Smooth muscle cell (in vitro differentiated cells): ENCODE measurements around the gene NFASC. TPM values are rescaled to one million over a fixed set of nuclear protein-coding genes. Genes with fewer than 3 reads are reported as not detected.

Experiments
- DNase-seq: peaks from one replicate; lab custom pipeline; 2025; ENCODE audit not compliant: unreplicated experiment; lab: John Stamatoyannopoulos, UW
- H2AFZ ChIP-seq: fragments of 200-600 bp; sonication (generic); 2 replicates; pipeline ENCODE4 v1.6.0; 2016; ENCODE audit warnings: antibody characterized with exemption, low read depth, mild to moderate bottlenecking
- H3F3A ChIP-seq: fragments of 200-600 bp; sonication (generic); 2 replicates; pipeline ENCODE4 v1.6.0; 2017; ENCODE audit warnings: antibody characterized with exemption, low read depth
- H3K27ac ChIP-seq: fragments of 200-600 bp; sonication (generic); 2 replicates; pipeline ENCODE4 v1.5.1; 2016; ENCODE audit warnings: low read depth, mild to moderate bottlenecking
- H3K27me3 ChIP-seq: fragments of 200-600 bp; sonication (generic); 2 replicates; pipeline ENCODE4 v1.6.1; 2016; ENCODE audit warnings: low read depth, mild to moderate bottlenecking
- H3K36me3 ChIP-seq: fragments of 200-600 bp; sonication (generic); 2 replicates; pipeline ENCODE4 v1.5.1; 2016; ENCODE audit warnings: low read depth
- H3K4me1 ChIP-seq: fragments of 200-600 bp; sonication (generic); 2 replicates; pipeline ENCODE4 v1.5.1; 2016; ENCODE audit warnings: low read depth
- H3K4me2 ChIP-seq: fragments of 200-600 bp; sonication (generic); 2 replicates; pipeline ENCODE4 v1.6.0; 2016; ENCODE audit warnings: mild to moderate bottlenecking
- H3K4me3 ChIP-seq: fragments of 200-600 bp; sonication (generic); 2 replicates; pipeline ENCODE4 v1.5.1; 2016; ENCODE audit warnings: mild to moderate bottlenecking
- H3K79me2 ChIP-seq: fragments of 200-600 bp; sonication (generic); 2 replicates; pipeline ENCODE4 v1.6.0; 2016; ENCODE audit warnings: low read depth, mild to moderate bottlenecking
- H3K9ac ChIP-seq: fragments of 200-600 bp; sonication (generic); 2 replicates; pipeline ENCODE4 v1.6.0; 2016; ENCODE audit warnings: low read depth
- H3K9me3 ChIP-seq: fragments of 200-600 bp; sonication (generic); replicated peaks from 2 replicates; pipeline ENCODE4 v1.5.1; 2016; ENCODE audit warnings: low read depth
- H4K20me1 ChIP-seq: fragments of 200-600 bp; sonication (generic); 2 replicates; pipeline ENCODE4 v1.6.0; 2016; ENCODE audit warnings: low read depth
- WGBS: methylation state at CpG from one replicate; pipeline ENCODE4 v1.1.7; 2016; ENCODE audit warnings: low lambda C conversion rate; 5-methylcytosine and 5-hydroxymethylcytosine counted together
- polyA plus RNA-seq: library from polyadenylated mRNA; unstranded; fragments of >200 nt; fragmentation: Nextera tagmentation; extraction: Ambion mirVana; gene quantifications from 2 replicates; pipeline ENCODE4 v1.2.1, GENCODE V29; 2016
- total RNA-seq: library from RNA; depleted of rRNA; stranded (reverse); fragments of >200 nt; gene quantifications from 2 replicates; pipeline ENCODE4 v1.2.3, GENCODE V29; 2014
- TF ChIP-seq, protein P1 (sequence below): fragments of 200-600 bp; sonication (generic); IDR thresholded peaks from 2 replicates; pipeline ENCODE4 v1.5.1; 2017; ENCODE audit warnings: borderline replicate concordance, mild to moderate bottlenecking, antibody characterized with exemption; ENCODE audit not compliant: insufficient read depth, poor library complexity, severe bottlenecking

The NFASC gene
- total and polyA plus RNA-seq, 2 experiments from 2014 or later = 0.09 to 0.63 TPM

GRCh38 chr1:205030896-205031295 is 160.2 kb downstream of the NFASC start:
- H3K9ac ChIP-seq = no peak overlapping the region
- DNase-seq = no peak
- H3K9me3 ChIP-seq = no peaks in the 10 kb centered on the region
- H4K20me1 ChIP-seq = no peaks in the 10 kb centered on the region
- no peak overlapping the region for H3K4me2 ChIP-seq
- 75% methylated on average over 9 of the region's 11 CpGs for WGBS
- no peak overlapping the region for H3K4me3 ChIP-seq
- no peaks in the 10 kb centered on the region for H3K36me3 ChIP-seq
- H3K27me3 ChIP-seq = peaks cover 36% of the 10 kb centered on the region
- TF ChIP-seq, protein P1, sequence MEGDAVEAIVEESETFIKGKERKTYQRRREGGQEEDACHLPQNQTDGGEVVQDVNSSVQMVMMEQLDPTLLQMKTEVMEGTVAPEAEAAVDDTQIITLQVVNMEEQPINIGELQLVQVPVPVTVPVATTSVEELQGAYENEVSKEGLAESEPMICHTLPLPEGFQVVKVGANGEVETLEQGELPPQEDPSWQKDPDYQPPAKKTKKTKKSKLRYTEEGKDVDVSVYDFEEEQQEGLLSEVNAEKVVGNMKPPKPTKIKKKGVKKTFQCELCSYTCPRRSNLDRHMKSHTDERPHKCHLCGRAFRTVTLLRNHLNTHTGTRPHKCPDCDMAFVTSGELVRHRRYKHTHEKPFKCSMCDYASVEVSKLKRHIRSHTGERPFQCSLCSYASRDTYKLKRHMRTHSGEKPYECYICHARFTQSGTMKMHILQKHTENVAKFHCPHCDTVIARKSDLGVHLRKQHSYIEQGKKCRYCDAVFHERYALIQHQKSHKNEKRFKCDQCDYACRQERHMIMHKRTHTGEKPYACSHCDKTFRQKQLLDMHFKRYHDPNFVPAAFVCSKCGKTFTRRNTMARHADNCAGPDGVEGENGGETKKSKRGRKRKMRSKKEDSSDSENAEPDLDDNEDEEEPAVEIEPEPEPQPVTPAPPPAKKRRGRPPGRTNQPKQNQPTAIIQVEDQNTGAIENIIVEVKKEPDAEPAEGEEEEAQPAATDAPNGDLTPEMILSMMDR = no peak
- no peak overlapping the region for H2AFZ ChIP-seq
- H3K79me2 ChIP-seq = no peaks in the 10 kb centered on the region
- H3K27ac ChIP-seq = no peak overlapping the region
- no peaks in the 10 kb centered on the region for H3F3A ChIP-seq
- peaks cover 36% of the 10 kb centered on the region for H3K4me1 ChIP-seq

- H3K9me3 ChIP-seq = no peaks in the 10 kb centered on the region
- 84% methylated on average over 7 of the region's 7 CpGs for WGBS
- no peak overlapping the region for H3K4me3 ChIP-seq
- H2AFZ ChIP-seq = no peak overlapping the region
- no peak overlapping the region for H3K9ac ChIP-seq
- H3K36me3 ChIP-seq = no peaks in the 10 kb centered on the region
- no peaks in the 10 kb centered on the region for H4K20me1 ChIP-seq
- H3K79me2 ChIP-seq = no peaks in the 10 kb centered on the region
- H3K27me3 ChIP-seq = peaks cover 34% of the 10 kb centered on the region
- H3K4me2 ChIP-seq = no peak overlapping the region
- H3K4me1 ChIP-seq = peaks cover 26% of the 10 kb centered on the region
- DNase-seq = no peak
- TF ChIP-seq, protein P1 = no peak
- no peaks in the 10 kb centered on the region for H3F3A ChIP-seq
- H3K27ac ChIP-seq = no peak overlapping the region
These were observed 161.8 kb downstream of the NFASC start for GRCh38 chr1:205032508-205032907.

DNA sequence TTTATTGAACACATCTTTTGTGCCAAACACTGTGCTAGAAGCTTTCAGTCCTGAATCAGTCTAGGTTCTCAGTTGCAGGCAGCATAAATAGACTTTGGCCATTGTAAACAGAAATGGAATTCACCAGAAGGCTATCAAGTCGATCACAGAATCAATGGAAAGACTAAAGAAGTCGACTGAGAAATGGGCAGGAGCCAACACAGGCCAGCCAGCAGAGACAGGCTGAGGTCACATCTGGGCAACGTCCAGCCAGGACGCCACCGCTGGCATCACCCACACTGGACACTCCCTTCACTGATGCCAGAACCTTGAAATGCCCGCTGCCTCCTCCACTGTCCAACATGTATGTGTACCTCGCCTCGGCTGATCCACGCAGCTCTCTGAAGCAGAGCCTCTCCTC is 166.9 kb downstream of the NFASC start:
- H3K4me2 ChIP-seq = no peak overlapping the region
- H3F3A ChIP-seq = no peaks in the 10 kb centered on the region
- DNase-seq = no peak
- H3K36me3 ChIP-seq = no peaks in the 10 kb centered on the region
- H3K27me3 ChIP-seq = peaks cover 57% of the 10 kb centered on the region
- TF ChIP-seq, protein P1 = no peak
- 94% methylated on average over 9 of the region's 9 CpGs for WGBS
- H3K9me3 ChIP-seq = no peaks in the 10 kb centered on the region
- H3K79me2 ChIP-seq = no peaks in the 10 kb centered on the region
- H3K4me3 ChIP-seq = no peak overlapping the region
- no peaks in the 10 kb centered on the region for H4K20me1 ChIP-seq
- H3K27ac ChIP-seq = no peak overlapping the region
- H2AFZ ChIP-seq = no peak overlapping the region
- H3K4me1 ChIP-seq = peaks cover under 1% of the 10 kb centered on the region
- no peak overlapping the region for H3K9ac ChIP-seq

DNA sequence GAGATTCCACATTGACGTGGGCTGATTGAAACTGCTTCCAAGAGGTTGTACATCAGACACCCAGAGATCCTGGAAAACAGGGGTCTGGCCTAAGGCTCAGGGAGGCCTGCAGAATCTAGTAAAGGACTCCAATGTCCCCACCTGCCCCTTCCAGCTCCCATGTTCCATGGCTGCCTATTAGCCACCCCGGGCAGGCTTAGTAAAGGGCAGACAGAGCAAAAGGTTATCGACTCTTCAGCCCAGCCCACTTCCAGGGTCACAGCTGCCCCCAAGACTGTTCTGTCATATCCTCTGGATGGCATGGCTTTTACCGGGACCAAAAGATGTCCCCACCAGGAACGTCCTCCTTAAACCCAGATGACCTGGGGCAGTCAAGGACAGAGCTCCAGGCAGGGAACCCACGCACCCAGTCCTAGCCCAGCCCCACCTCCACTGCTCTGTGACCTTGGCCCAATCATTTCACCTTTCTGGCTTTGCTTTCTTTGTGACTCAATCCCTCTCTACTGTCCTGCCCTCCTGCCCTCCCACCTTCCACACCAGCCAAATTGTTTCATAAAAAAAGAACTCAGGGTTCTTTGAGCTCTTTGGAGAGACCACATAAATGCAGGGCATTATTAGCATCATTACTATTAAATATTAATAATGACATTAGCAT is 167.6 kb downstream of the NFASC start:
- Histone ChIP-seq H3K36me3 (no peaks in the 10 kb centered on the region), H3K27me3 (peaks cover 60% of the 10 kb centered on the region), H3K79me2 (no peaks in the 10 kb centered on the region), H3K4me3 (no peak overlapping the region), H3K4me2 (no peak overlapping the region), H3K4me1 (peaks cover 6% of the 10 kb centered on the region), H4K20me1 (no peaks in the 10 kb centered on the region), H2AFZ (no peak overlapping the region), H3K9me3 (no peaks in the 10 kb centered on the region), H3K27ac (no peak overlapping the region), H3F3A (no peaks in the 10 kb centered on the region), H3K9ac (no peak overlapping the region)
- 92% methylated on average over 6 of the region's 6 CpGs for WGBS
- DNase-seq = no peak
- TF ChIP-seq, protein P1 = no peak
